GM18499 (cell line): Measurements from ENCODE around the gene TACSTD2.
"Not testable (repeated sequence)": the region's sequence is repeated elsewhere in the genome, so short reads cannot be mapped to it uniquely, and the experiment has no call there.

Source experiments
- ATAC-seq: cut with Tn5 transposase; IDR thresholded peaks from one replicate; pipeline ENCODE4 v1.9.1; 2021; ENCODE audit warnings: moderate number of reproducible peaks; ENCODE audit not compliant: insufficient read depth, unreplicated experiment

TACSTD2 gene

DNA sequence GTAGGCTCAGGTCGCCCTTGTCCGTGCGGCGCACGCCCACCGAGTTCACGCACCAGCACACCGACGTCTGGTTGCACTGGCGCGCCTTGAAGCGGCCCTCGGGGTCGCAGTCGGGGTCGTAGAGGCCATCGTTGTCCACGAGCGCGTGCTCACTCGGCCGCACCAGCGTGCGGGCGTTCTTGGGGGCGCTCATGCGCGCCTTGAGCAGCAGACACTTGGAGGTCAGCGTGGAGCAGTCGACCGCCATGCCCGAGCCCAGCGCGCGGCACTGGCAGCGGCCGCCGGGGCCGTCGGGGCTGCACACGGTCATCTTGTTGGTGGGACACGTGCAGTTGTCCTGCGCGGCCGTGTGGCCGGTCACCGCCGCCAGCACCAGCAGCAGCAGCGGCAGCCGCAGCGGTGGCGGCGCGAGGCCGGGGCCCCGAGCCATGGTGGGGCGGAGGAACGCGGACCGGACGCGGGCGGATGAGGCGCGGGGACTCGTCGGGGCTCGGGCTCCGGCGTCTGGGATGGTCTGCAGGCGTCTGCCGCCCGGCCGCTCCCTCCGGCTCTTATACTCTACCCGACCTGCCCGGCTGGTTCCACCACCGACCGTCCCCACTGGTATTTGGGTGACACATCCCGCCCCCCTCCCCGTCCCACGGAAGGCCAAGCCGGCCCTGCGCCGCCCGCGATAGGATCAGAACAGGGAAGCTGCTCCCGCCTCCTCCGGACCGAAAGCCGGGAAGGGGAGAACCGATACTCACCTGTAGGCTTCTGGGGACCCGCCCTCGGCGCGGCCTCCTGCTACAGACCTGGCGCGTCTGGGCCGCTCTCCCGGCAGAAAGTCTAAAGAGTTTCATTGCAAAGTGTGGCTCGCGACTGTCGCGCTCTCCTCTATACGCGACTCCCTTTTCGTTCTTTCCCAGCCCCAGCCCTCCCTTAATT lies at the start of gene TACSTD2:
Gene TACSTD2, minus strand, starts transcription at position 526 of the 927 bp plus-strand sequence. Its CDS starts 96 bp downstream, at position 430.
- ATAC-seq: no peak

DNA sequence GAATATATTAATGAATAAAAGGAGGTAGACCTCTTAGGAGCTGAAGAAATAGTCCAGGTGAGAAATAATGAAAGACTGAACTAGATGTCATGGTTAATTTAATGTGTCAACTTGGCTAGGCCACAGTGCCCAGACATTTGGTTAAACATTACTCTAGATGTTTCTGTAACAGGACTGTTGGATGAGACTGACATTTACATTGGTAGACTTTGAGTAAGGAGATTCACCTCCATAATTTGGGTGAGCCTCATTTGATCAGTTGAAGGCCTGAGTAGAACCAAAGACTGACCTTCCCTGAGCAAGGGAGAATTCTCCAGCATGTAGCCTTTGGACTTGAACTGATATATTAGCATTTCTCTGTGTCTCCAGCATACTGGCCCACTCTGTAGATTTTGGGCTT lies 49.2 kb upstream of the TACSTD2 start:
- no peak for ATAC-seq

DNA sequence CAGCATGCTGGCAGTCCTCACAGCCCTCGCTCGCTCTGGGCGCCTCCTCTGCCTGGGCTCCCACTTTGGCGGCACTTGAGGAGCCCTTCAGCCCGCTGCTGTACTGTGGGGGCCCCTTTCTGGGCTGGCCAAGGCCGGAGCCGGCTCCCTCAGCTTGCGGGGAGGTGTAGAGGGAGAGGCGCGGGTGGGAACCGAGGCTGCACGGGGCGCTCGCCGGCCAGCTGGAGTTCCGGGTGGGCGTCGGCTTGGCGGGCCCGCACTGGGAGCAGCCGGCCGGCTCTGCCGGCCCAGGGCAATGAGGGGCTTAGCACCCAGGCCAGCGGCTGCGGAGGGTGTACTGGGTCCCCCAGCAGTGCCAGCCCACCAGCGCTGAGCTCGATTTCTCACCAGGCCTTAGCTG lies 46.2 kb upstream of the TACSTD2 start:
- not testable (repeated sequence) for ATAC-seq

DNA sequence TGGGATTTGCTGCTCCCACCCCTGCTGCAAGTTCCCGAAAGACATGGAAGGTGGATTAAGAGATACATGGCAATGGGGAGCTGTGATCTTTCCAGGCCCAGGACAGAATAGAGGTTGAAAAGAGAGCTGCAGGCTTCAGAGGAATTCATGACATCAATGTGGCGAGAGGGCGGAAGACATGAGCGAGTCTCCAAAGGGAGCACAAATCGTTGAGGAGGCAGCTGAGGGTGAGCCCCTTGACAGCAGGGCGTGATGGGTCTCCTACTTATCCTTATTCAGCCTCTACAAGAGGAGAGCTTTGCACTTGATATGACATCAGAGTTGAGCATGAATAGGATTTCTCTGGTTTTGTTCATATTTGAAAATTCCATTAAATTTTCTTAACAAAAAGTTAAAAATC lies 45.5 kb upstream of the TACSTD2 start:
- ATAC-seq: no peak

- no peak for ATAC-seq
Measured at GRCh38 chr1:58621391-58621790, 44.3 kb upstream of the TACSTD2 start.

DNA sequence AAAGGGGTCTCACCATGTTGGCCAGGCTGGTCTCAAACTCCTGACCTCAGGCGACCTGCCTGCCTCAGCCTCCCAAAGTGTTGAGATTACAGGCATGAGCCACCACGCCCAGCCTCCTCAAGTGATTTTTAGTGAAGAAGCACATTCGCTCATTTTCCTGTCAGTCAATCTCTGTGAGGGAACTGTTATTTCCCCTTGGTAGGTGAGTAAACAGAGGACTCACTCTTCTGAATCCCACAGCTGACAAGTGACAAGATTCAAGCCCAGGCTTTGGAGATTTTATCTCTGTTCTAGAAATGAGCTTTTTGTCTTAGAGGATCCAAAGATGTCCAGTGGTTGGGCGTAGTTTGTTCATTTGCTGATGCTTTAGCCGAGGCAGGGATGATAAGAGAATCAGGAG lies 43.9 kb upstream of the TACSTD2 start:
- no peak for ATAC-seq

DNA sequence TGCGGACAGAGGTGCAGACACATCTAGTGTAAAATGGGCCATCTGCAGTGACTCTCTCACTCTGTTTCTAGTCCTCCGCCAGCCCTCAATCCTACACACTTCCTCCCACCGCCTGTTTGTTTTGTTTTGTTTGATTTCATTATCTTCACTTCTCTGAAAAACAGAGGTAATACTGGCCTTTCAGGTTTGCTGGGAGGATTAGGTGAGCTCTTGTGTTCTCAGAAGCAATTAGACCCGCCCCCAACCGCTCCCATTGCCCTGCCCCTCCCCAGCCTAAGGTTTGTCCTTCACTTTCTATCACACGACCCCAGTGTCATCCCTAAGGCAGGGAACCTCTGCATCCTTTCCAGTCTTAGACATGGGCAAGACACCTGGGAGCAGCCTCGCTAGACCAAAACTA lies 43.2 kb upstream of the TACSTD2 start:
- no peak for ATAC-seq

DNA sequence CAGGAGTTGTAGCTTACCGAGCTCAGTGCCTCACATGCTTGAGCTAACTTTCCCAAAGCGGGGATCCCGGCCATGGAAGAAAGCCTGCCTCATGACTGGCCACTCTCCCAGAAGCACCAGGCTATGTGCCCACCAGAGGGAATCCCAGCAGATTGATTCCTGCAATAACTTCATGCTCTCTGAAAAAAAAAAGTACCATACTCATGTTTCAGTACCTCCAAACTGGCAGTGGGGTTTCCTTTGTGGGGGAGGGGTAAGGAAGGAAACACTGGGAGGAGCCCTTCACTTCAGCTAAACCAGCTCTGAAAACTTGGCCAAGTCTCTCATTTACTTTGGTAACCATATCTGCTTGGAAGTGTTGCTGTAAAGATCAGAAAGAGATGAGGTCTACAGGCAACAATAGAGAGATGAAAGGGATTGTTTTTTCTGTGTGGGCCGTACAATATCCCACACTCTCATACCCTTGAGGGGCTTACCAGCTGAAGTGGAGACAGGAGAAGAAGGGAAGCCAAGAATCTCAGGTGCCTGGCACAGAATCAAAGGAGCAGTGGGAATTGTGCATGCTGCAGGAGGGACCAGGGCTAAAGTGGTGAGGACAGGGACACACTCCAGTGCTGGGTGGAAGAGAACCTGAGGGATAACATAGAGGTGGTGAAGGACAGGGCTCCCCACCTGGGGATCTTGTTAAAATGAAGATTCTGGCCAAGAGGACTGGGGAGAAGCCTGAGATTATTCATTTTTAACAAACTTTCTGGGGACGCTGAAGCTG lies 42.4 kb upstream of the TACSTD2 start:
- no peak for ATAC-seq

- ATAC-seq: no peak
Measured at GRCh38 chr1:58618303-58618702, 41.3 kb upstream of the TACSTD2 start.

GRCh38 chr1:58611861-58612385 lies 34.9 kb upstream of the TACSTD2 start:
- no peak for ATAC-seq

DNA sequence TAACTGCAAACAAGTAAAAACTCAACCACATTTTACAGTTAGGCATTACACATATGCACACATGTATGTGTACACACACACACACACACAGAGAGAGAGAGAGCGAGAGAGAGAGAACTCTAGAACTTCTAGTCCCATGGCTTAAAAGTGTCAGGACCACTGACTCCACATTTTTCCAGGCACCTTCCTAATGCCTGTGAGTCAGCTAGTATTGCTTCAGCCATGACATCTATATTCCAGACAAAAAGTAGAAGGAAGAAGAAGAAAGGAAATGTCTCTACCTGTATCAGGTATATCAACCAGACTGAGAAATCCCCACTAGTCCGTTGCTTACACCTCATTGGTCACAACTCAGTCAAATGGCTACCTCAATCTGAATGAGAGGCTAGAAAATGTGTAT lies 31.9 kb upstream of the TACSTD2 start:
- ATAC-seq: no peak

GRCh38 chr1:58608297-58608696 lies 31.2 kb upstream of the TACSTD2 start:
- no peak for ATAC-seq

- no peak for ATAC-seq
Measured at GRCh38 chr1:58607391-58607790, 30.3 kb upstream of the TACSTD2 start.

DNA sequence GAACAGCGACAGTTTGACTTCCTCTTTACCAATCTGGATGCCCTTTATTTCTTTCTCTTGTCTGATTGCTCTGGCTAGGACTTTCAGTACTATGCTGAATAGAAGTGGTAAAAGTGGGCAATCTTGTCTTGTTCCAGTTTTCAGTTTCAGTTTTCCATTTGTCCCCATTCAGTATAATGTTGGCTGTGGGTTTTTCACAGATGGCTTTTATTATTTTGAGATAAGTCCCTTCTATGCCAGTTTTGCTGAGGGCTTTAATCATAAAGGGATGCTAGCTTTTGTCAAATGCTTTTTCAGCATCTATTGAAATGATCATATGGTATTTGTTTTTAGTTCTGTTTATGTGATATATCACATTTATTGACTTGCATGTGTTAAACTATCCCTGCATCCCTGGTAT lies 24.9 kb upstream of the TACSTD2 start:
- ATAC-seq: not testable (repeated sequence)

DNA sequence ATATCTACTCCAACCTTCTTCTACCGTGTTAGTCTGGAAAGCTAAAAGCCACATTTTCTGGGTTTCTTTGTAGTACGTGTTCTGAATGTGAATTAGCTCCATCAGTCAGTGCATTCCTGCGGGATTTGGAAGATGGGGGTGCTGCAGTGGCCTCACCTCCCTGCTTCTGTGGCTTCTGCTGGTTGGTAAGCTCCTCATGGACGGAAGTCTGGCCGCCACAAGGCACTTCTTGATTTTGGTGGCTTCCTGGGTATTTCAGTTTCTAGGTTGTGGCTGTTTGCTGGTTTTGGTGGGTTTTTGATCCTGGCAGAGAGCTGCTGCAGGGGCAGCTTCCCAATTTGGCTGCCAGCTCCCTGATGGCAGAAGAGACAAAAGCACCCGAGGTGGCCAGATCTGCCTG lies 20.9 kb upstream of the TACSTD2 start:
- no peak for ATAC-seq

- ATAC-seq: no peak
Measured at GRCh38 chr1:58597076-58597475, 20.0 kb upstream of the TACSTD2 start.

DNA sequence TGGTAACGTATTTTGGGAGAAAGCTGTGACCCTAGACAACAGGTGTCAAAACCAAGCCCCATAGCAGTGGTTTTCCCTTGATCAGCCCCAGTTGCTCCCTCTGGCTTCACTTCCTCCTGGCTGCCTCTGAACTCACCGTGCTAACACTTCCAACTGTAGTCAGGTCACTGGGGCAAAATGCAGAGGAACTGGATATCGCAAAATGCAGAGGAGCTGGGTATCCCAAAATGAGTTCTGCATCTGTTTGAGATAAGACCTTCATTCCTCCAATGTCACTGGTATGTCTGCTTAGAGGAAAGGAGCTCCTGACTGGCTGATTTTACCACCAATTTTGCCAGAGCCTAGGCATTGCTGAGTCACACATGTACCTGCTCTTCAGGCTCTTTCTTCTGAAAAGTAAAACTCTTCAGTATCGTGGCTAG lies 19.6 kb upstream of the TACSTD2 start:
- no peak for ATAC-seq

DNA sequence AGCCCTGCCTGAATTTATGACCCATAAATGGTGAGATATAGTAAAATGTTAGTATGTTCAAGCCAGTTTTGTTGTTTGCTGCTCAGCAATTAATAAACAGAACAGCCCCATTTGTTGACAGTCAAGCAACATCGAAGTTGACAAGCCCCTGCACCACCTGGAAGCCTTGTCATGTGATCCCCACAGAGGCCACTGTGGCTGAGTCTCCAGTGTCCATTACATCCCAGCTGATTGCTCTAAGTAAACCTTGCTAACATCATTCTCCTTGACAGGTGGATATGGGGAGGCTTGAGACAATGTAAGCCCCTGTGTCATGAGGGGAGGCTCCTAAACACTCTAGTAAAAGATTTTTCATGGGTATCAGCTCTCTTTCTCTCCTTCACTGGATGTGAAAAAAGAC lies 17.5 kb upstream of the TACSTD2 start:
- ATAC-seq: no peak

DNA sequence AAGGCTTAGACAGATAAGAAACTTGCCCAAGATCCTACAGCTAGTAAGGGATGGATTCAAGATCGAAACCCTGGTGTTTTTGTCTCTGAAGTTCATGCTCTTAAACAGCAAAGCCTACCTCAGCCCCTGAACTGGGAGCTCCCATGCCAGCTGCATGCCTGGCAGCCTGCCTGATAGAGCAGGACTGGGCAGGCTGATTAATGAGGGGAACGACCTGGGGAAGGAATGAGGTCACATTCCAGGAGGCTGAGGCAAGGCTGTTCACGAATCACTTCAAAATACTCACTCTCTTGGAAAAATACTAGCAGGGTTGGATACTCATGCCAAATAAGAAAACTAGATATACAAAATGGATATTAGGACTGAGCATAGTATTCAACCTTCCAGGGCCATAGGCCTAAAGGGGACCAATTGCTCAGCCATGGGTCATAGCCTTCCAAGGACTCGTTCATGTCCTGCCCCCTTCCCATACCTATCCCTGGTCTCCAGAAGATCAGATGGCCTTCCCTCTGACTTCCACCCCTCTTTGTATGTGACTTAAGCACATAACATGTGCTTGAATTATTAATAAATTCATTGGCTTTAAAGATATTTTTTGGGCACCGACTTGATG lies 15.6 kb upstream of the TACSTD2 start:
- no peak for ATAC-seq

GRCh38 chr1:58591806-58592205 lies 14.8 kb upstream of the TACSTD2 start:
- no peak for ATAC-seq

DNA sequence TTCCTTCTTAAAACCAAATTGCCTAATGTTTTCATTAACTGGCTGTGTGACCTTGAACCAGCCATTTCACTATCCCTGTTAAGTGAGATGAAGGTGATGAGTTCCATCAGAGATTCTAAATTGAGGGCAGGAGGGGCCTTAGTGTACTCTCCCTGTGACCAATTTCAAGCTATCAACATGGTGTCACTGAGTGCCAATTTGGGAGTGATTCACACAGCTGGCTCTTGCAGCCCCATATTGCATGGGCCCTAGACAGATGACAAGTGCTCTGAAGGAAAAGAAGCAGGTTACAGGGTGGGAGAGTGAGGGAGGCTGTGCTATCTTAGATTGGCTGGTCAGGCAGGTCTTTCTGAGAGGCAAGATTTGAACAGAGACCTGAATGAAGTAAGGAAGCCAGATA lies 13.0 kb upstream of the TACSTD2 start:
- ATAC-seq: no peak
